Measurements from ENCODE around the gene SYTL5.
A peak's percentile ranks its signal among the peaks of the same experiment; 100 is the strongest.
"Not testable (repeated sequence)": the region's sequence is repeated elsewhere in the genome, so short reads cannot be mapped to it uniquely, and the experiment has no call there.

SYTL5 gene

DNA sequence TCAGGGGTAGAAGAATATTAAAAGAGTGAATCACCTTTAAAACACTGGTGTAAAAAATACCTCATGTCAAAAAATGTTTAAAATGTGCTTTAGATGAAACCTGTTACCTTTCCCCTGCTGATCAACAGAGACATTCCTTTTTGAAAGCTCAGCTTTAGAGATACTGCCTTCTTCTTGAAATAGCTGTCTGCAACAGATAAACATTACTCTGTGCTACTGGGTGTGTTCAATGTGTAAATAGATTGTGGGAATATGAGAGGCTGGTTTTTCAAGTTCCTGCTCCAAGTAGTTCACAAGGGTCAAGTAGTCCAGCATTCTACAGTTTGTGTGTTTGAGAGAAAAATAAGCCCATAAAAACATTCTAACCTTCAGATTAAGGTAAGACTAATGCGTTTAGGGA, at the start of gene SYTL5:
Gene SYTL5 (plus strand): TSS at position 263 of the 400 bp plus-strand sequence. CDS start 27,337 bp downstream, outside the sequence.
- no peak for DNase-seq

DNA sequence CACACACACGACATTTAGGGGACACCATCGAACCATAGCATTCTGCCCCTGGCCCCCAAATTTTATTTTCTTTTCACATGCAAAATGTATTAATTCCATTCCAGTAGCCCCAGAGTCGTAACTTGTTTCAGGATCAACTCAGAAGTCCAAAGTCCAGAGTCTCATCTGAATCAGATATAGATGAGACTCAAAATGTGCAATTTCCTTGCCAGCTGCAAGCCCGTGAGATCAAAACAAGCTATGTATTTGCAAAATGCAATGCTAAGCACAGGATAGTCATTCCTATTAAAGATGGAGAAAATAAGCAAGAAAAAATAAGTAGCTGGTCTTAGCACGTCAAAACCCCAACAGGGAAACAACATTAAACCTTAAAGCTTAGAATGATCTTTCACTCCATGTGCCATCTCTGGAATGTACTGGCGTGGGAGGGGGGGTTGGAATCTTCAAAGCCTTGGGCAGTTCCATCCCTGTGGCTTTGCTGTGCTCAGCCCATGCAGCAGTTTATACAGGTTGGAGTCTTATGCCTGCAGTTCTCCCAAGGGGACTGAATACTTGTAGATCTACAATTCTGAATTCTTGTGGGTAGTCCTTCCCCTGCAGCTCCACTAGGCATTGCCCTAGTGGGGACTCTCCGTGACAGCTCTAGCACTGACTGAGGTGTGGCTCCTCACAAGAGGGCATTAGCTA, 47.7 kb upstream of the SYTL5 start:
- no peak for DNase-seq

- DNase-seq: peak; percentile 16
Observed at GRCh38 chrX:37959212-37960021, 46.9 kb upstream of the SYTL5 start.

DNA sequence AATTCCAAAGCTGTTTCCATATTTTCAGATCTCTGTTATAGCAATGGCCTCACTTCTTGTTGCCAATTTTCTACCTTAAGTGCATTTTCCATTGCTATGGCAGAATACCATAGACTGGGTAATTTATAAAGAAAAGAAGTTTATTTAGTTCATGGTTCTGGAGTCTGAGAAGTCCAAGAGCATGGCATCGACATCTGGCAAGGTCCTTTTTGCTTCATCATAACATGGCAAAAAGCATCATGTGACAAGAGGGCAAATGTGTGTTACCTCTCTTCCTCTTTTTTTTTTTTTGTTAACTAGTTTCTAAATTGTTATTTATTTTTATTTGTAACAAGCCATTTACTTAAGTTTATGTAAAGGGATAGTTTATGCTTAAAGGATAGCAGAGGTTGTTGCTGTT, 45.2 kb upstream of the SYTL5 start:
- no peak for DNase-seq

DNA sequence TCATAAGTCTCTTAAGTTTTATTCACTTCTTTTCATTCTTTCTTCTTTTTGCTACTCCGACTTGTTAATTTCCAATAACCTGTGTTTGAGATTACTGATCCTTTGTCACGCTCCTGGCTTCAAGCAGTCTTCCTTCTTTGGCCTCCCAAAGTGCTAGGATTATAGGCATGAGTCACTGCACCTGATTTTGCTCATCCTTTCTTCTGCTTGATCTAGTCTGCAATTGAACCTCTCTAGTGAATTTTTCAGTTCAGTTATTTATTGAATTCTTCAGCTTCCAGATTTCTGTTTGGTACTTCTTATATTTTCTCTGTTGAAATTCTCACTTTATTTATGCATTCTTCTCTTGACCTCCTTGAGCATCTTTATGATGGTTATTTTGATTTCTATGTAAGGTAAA, 38.6 kb upstream of the SYTL5 start:
- DNase-seq: no peak

GRCh38 chrX:37975421-37975820, 30.9 kb upstream of the SYTL5 start:
- no peak for DNase-seq

DNA sequence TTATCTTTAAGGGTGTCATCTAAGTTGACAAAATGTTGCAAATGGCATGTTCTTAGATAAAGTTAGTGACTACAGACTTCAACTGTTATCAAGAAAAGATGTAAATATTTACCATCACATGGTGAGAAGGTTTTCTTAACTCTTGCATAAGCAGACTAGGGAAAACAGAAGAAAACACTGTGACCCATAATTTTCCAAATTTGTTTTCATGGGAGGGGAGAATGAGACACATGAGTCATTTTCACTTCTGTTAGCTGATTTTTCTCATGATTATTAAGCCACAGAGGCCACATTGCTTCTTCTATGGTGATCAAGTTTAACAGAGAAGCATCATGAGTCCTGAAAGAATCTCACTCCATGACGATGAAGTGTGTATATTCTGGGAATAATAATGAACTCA, 30.2 kb upstream of the SYTL5 start:
- no peak for DNase-seq

DNA sequence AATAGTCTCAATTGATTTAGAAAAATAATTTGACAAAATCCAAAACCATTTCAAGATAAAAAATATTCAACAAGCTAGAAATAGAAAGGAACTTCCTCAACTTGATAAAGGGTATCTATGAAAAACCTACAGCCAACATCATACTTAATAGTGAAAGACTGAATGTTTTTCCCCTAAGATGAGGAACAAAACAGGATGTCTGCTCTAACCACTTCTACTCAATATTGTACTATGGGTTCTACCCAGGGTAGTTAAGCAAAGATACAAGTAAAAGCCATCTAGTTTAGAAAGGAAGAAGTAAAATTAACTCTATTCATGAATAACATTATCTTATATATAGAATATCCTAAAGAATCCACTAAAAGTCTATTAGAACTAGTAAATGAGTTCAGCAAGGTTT, 21.5 kb upstream of the SYTL5 start:
- no peak for DNase-seq

- no peak for DNase-seq
Observed at GRCh38 chrX:37986893-37987292, 19.5 kb upstream of the SYTL5 start.

GRCh38 chrX:37989304-37989703, 17.0 kb upstream of the SYTL5 start:
- no peak for DNase-seq

DNA sequence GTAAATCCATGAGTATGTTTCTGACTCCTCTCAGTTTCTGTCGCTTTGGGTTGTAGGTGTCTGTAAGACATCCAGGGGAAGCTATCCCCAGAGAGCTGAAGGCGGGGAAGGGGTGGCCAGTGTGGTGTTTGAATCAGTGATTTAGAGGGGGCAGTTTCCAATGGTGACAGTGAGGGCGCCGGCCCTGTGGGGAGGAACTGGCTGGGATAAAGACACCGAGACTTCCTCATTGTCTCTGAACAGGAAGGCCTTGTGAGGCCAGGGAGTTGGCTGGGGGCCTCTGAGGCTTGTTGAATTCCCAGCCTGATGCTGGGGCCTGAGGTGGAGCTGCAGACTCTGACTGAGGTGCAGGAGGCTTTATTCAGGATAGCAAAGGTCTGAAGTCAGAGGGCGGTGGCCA, 15.1 kb upstream of the SYTL5 start:
- not testable (repeated sequence) for DNase-seq

- DNase-seq: no peak
Observed at GRCh38 chrX:37993176-37993575, 13.2 kb upstream of the SYTL5 start.

GRCh38 chrX:37993837-37994619, 12.3 kb upstream of the SYTL5 start:
- DNase-seq: no peak

GRCh38 chrX:37995428-37995827, 10.9 kb upstream of the SYTL5 start:
- no peak for DNase-seq

DNA sequence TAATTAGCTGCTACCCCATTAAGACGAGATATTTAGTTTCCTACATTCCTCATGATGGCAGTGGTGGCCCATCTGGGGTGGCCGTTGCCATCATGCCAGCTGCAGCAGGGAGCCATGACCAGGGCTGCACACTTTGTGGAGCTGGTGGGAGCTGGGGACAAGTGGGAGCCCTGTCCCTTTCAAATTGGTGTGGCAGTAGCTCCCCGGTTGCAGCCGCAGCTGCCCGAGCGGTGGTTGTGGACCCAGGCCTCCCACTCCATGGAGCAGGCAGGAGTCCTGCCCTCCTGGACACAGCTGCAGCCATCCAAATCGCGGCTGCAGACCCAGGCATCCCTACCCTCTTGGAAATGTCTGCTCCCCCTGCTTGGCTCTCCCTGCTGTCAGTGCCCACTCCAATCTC, 9.3 kb upstream of the SYTL5 start:
- DNase-seq: no peak

DNA sequence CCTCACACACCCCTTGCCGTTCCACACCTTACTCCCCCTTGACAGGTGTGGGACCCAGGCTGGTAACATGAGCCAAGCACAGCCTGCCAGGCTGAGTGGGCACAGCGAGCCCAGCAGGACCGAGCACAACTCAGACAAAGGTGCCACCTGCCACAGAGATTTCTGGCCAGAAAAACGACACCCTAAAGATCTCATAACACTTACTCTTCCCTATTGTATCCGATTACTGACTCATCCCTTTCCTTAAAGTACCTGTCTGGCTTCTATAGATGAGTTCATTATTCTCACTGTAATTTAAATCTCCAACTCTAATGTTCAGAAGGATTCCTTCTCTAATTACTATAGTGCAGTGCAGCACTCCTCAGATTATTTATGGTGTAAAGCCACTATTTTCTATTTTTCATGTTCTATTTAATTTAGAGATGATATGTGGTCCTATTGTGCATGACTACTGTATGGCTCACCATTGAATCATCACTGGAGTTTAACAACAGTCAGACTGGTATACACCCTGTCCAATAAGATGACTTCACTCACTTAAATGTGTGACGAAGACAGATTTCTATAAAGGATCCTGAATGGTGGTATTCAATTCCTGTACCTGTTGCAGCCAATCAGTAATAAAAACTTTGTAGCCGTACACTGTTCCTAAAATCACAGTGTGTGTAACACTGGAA, 7.6 kb upstream of the SYTL5 start:
- DNase-seq: no peak

DNA sequence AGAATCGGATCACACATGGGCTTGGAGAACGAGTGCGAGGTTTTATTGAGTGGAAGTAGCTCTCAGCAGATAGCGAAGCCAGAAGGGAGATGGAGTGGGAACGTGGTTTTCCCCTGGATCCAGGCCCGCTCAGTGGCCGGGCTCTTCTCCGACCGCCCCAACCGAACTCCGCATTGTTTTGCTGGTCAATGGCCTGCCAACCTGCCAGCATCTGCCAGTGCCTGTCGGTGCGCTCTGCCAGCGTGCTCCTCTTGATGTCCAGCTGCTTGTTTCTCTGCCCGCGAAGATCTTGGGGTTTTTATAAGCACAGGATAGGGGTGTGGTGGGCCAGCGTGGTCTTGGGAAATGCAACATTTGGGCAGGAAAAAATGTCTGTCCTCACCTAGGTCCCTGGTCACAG, 5.6 kb upstream of the SYTL5 start:
- no peak for DNase-seq

- no peak for DNase-seq
Observed at GRCh38 chrX:38004046-38004445, 2.3 kb upstream of the SYTL5 start.

- no peak for DNase-seq
Observed at GRCh38 chrX:38006778-38007177, 425 bp downstream of the SYTL5 start.

DNA sequence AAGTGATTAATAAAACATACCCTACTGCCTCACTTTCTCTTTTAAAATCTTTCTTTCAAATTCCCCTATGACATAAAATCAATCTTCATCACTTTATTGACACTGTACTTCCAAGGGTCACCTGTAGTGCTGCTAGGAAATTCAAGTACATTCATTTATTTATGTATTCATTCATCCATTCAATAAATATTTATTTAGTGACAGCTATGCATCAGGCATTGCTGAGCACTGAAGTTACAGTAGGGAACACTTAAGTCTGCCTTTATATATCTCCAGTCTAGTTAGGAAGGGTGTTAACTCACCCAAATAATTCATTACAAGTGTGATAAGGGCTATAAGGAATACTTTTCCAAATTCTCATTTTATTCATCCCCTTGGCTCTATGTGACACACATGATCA, 2.3 kb downstream of the SYTL5 start:
- DNase-seq: no peak

DNA sequence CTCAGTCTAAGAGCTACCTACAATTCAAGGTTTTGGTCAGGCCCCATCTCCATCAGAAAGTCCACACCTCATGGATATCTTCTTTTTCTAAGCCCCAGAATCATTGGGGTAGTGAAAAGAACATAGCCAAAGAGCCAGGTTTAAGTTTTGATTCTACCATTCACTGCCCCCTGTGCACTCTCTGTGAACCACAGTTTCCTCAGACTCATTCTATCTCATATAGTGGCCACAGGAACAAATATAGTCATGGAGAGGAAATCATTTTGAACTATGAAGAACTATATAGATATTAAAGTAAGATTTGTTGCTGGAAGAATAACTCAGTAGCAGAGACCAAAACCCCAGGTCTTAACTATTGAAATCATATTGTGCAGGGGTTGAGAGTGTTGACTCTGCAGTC, 3.3 kb downstream of the SYTL5 start:
- DNase-seq: no peak

- no peak for DNase-seq
Observed at GRCh38 chrX:38018766-38019425, 12.5 kb downstream of the SYTL5 start.

GRCh38 chrX:38028300-38028699, 21.9 kb downstream of the SYTL5 start:
- no peak for DNase-seq
